Activated CD8-positive, alpha-beta memory T cell treated with anti-CD3 and anti-CD28 coated beads for 4 hours (primary cell): ENCODE data around the gene KRABD2.
A peak's percentile ranks its signal among the peaks of the same experiment; 100 is the strongest.
"Not testable (repeated sequence)": the region's sequence is repeated elsewhere in the genome, so short reads cannot be mapped to it uniquely, and the experiment has no call there.

Experiments
- DNase-seq, 2 donors: peaks; one replicate each; pipeline ENCODE4 v3.0.0-alpha.2; 2020; ENCODE audit warnings: low read depth in 2 of 2

KRABD2 gene

DNA sequence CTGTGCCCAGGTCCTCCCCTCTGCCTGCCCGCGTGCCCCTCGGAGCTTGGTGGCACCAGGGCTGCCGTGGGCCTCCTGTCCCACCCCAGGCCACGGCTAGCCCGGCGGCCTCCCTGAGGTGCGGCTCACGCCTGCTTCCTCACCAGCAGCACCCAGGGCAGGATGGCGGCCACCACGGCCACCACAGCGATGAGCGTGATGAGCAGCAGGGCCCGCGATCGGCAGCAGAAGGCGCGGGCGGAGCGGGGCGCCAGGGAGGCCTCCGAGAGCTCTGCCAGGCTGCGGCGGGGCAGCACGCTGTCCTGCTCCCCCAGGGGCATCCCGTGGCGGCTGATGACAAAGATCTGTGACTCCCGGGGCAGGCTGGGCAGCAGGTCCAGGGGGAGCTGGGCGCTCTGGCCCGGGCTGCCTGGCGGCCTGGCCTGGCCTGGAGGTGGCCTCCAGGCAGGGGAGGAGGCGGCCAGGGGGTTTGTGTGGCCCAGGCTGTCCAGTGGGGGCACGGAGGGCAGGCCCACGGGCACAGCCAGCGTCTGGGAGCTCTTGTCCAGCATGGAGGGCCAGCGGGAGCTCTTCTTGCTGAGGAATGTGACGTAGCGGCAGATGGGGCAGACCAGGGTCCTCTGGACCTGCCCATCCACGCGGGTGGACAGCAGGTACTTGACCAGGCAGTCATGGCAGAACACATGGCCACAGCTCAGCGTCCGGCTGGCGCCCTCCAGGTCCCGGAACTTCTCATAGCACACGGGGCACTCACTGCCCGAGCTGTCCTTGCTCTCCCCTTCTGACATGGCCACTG, 16.4 kb upstream of the KRABD2 start:
- no peak for DNase-seq

DNA sequence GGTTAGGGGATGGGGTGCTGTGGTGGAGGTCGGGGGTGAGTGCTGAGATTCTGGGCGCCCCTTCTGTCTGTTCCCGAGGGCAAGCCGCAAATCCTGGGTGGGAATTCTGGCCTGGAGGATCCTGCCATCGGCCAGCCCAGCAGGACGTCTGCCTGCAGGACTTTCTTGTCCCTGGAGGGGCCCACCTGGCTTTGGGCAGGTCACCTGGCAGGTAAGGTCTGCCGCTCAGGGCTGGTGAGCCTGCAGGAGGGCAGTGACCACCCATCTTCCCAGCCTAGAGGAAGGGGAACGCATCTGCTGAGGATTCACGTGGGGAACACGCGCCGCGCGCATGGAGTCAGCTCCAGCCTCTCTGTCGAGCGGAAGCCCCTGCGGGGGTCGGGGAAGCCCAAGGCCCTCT, 15.8 kb upstream of the KRABD2 start:
- DNase-seq, result no peak

DNA sequence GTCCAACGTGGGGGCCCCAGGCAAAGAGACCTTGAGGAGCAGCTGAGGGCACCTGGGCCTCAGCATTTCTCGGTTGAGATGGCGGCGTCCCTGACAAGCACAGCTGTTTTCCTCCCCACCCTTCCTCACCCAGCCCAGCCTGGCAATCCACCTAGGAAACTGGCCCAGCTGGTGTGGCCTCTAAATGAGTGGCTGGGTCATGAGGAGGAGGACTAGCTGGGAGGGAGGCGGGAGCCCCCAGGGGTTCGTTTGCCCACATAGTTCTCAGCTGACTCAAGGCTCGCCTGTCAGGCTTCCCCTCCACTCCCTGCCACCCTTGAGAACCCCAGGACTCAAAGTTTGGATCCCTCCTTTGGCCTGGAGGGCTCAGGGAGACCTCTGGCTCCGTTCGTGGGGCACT, 15.2 kb upstream of the KRABD2 start:
- DNase-seq, result no peak

DNA sequence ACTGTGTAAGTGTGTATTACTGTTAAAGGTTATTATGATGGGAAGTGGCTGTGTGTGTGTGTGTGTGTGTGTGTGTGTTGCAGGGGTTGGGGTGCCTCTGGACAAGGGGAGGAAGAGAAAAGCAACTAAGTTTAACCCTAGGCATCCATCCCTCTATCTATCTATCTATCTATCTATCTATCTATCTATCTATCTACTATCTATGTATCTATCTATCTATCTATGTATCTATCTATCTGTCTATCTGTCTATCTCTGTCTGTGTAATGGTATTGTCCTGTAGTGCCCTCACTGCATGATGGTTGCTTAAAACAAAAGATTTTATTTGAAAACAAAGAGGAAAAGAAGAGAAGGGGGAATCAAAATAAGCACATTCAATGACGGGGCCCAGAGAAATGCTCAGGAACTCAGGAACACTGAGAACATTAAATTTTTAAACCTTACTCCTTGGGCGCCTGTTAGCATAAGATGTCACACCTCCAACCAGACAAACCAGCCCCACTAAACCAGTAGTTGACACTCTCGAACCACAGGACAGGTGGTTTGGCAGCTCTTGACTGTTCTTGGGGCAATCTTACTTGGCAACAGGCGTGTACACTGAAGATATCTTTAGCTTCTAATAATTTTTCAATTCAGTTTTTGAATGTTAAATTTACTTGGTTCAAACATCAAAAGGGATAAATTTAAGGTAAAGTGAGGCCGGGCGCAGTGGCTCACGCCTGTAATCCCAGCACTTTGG, 11.6 kb upstream of the KRABD2 start:
- DNase-seq, result no peak

DNA sequence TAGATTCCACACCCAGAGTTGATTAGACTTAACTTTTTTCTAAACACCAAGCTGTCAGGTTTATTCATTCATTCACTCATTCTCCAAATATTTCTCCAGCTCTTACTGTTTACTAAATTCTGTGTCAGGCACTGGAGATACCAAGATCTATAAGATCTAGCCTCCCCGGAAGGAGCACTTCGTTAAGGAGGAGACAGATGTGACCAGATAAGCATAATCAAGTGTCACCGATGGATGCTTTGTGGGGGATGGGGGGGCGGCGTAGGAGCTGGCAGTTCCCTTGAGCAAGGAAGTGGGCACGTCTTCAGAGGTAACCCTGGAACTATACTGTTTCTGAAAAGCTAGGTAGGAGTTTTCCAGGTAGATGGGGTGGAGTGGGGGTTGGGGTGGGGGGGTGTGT, 10.3 kb upstream of the KRABD2 start:
- no peak for DNase-seq

DNA sequence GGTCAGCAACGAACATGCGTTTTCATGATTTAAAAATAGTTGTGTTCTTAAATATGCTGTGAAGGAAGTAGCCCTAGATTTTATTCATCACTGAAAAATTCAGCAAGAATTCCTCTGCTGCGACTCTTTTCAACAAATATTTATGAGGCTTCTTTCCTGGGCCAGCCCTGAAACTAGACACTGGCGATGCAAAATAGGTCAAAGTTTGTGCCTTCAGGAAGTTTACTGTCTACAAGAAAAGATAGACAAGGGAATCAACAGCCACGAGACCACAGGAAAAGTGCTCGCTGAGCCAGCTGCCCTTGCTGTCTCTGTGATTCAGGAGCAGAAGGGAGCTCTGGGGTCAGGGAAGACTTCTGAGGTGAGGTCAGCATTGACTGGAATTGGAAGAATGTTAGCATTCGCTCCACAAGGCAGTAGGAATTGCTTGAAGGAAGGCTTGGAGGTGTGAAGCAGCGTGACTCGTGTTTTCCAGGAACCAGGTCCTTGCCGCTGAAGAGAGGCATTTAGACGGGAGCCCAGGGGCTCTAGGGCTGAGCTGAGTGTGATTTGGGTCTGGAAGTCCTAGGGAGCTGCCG, 8.4 kb upstream of the KRABD2 start:
- no peak for DNase-seq

DNA sequence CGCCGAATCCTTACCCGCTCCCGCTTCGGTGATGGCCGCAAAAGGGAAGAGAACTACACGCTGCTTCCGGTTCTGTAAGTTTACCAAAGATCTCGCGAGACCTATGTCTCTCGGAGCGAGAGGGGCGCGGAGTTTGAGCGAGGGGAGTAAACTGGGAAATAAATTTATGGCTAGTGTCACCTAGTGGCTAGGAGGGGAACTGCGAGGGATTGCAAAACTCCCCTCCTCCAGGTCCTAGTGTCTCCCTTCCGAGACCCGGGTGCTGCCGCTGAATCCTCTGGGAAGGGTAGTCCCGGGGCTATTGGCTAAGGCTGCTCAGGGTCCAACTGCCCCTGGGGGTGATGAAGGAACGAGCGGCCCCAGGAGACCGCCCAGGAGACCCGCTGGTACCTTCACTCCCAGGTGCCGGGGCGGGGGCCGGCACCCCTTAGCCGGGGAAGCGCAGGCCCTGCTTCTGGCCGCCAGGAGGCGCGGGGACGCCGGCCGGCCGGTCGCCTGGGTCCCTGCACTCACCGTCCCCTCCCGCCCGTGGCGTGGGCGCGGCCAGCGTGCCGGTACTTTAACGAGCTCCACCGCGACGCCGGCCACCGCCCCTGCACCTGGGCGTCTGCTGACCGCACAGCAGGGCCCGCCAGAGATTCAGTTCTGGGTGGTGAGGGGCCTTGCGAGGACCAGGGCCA, 6.8 kb upstream of the KRABD2 start, which contains the start of gene RPL26:
TSS of gene RPL26 (minus strand) at position 51 of the 680 bp plus-strand sequence. CDS start 883 bp downstream, outside the sequence.
- DNase-seq, result peak; percentile 87 to 94

DNA sequence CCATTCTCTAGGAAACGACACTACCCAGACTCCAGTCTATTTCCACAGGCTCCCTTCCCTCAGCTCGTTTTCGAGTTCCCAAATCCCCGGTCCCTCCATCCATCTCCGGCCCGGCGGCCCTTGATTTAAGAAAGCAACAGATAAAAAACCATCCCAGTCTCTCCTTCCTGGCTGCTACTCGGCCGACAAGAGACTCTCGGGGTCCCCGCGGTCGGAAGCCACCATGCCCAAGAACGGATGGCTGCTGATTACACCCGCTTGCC, 6.3 kb upstream of the KRABD2 start:
- DNase-seq, result no peak

DNA sequence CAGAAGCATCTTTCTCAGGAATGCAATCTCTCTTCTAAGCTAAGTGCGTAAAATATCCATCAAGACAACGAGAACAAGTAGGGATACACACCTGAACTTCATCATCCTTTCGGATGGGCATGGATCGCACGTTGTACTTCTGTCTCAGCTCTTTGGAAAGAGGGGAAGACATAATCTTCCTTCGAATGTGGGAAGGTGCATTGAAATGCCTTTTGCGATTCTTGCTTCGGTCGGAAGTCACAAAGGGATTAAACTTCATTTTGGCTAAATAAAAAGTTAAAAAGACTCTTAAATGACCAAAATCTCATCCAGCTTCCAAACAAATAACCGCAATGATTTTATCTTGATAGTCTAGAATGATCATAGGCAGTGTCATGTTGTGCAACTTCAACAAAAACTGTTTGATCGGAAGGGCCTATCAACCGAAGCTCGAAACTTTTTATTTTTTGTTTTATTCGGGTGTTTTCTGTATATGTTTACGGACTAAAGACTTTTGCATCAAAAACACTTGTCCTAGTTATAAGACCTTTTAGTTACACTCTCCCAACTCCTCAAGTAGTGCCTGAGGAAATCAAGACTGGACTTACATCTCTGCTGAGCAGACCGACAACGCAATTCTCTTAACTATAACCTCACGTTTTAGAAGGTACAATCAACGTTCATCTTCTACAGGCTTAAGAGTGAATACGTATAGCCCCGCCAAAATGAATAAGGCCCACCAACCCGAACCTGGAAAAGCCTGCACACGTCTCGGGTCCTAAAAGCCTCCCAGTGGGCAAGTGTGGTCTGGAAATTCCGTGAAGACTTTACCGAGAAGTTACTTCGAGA, 5.8 kb upstream of the KRABD2 start:
- DNase-seq, result no peak

DNA sequence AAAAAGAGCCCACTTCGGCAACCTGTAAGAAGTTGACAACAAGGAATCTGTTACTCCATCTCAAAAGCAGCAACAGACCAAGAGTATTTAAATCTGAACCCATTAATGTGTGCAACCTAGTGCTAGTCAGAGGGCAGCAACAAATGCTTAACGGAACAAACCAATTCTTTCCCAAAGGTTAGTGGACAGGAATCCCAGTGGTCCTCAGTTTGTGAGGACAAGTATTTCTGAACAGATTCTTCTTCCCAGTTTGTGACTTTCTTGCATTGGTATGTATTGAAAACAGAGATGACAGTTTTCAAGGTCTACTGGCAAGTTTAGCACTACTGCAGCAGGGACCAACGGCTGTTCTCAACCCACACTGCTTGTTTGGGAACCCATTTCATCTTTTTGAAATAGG, 3.5 kb upstream of the KRABD2 start:
- no peak for DNase-seq

DNA sequence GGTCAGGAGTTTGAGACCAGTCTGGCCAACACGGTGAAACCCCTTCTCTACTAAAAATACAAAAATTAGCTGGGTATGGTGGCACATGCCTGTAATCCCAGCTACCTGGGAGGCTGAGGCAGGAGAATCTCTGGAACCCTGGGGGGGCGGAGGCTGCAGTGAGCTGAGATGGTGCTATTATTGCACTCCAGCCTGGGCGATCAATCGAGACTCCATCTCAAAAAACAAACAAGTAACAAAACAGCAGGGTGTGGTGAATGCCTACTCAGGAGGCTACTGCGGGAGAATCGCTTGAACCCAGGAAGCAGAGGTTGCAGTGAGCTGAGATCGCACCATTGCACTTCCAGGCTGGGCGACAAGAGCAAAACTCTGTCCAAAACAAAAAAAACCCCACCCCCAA, 1.6 kb upstream of the KRABD2 start:
- DNase-seq, result not testable (repeated sequence)

DNA sequence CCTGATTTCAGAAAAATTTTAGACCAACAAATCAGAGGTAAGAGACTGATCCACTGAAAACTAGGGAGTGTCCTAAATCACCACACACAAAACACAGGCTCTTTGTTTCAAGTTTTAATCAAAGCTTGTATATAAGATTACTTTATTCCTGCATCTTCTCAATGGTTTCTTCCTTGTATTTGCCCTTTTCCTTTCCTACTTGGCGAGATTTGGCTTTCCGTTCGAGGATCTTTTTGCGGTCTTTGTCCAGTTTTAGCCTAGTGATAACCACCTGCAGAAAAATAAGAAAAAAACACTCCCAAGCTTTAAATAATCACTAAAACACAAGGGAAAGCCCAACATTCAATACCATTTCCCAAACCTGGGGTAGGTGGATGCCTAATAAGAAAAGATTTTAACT, 918 bp upstream of the KRABD2 start:
- DNase-seq, result no peak

DNA sequence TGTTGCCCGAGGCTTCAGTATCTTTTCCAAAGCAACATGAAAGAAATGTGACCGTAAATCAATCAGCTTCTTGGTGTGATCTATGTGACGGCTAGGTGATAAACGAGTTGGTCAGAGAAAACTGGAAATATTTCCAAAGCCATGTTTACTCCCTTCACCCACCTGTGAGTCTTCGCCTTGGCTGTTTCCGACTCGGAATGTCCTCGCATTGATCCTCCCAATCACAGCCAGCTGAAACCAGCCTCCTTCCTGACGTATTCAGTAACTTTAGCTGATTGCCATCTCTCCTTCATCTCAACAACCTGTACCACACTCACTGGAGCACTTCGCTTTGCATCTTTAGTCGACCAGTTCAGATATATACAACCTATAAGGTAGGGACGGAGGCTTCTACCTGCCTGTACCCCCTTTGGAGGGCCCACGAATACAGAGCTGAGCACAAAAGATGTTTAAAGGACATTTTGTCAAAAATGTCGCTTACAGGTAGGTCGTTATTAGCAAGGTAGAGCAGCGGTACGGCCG, 705 bp downstream of the KRABD2 start:
- no peak for DNase-seq

DNA sequence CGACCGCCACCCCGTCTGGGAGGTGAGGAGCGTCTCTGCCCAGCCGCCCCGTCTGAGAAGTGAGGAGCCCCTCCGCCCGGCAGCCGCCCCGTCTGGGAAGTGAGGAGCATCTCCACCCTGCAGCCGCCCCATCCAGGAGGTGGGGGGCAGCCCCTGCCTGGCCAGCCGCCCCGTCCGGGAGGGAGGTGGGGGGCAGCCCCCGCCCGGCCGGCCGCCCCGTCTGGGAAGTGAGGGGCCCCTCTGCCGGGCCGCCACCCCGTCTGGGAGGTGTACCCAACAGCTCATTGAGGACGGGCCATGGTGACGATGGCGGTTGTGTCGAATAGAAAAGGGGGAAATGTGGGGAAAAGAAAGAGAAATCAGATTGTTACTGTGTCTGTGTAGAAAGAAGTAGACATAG, 2.6 kb downstream of the KRABD2 start:
- DNase-seq, result not testable (repeated sequence)

DNA sequence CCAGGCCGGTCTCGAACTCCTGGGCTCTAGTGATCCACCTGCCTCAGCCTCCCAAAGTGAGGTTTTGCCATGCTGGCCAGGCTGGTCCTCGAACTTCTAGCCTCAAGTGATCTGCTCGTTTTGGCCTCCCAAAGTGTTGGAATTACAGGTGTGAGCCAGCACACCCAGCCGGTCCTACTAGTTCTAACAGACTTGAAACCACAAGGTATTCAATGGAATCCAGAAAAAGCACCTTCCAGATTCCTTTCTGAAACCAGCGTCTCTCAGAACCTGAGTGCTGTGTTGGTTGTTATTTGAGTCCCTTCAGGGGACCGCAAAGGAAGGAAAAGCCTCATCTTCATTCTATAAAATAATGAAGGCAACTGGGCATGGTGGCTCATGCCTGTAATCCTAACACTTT, 4.1 kb downstream of the KRABD2 start:
- no peak for DNase-seq

DNA sequence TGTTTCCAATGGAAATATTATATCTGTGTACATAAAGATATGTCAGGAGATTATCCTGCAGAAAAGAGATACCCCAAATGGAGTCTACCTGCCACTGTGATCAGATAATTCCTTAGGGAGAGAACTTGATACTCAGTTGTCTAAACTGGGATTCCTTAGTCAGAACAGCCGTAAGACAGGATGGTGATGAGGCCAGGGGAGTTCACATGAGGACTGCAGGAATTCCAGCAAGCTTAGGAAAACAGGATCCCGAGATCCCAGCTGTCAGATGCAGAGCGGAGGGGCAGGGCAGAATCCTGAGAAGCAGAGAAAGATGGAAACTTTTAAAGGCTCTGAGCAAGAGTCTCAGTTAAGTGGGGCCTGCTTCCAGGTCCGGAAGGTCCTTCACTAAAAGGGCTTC, 4.7 kb downstream of the KRABD2 start:
- no peak for DNase-seq

DNA sequence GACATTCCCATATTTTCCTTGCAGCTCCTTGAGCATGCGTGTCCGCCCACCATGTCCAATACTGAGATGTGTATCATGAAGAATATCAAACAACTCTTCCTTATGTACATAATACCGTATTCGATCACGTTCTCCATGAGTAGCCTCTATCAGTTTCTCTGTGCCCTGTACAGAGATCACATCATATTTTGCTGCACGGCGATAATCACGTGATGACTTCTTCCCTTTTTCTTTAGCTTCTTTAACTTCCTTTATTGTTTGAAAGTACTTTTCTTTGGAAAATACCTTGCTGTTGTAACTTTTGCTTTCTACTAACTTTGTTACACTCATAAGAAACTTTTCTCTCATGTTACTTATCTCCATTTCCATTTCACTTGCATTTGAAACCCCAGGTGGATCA, 6.6 kb downstream of the KRABD2 start:
- no peak for DNase-seq

DNA sequence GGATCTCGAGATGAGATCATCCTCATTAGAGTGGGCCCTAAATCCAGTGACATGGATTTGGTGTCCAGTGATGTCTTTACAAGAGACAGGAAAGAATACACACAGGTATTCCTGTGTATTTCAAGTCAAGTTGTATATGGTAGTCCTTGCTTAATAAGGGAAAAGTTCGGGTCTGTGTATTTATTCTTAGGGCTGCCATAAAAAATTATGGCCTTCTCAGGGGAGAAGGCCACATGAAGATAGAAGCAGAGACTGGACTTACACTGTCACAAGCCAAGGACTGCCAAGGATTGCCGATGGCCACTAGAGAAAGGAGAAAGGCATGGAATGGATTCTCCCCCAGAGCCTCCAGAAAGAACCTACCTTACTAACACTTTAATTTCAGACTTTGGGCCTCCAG, 8.3 kb downstream of the KRABD2 start:
- DNase-seq, result no peak

DNA sequence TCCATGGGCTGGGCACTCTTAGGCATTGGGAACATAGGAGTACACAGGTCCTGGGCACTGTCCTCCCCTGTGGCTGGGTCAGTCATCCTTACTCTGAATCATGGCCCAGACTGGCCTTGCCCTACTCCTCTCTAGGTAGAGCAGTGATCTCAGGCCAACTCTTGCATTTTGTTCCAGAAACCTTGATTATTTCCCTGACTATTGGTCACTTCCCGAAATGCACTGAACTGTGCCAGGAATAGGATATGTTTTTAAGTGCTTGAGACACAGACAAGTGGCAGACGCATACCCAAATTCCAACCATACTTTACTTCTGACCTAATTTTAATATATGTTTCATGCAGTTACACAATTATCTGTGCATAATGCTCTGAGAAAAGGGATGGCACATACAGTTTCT, 10.3 kb downstream of the KRABD2 start:
- no peak for DNase-seq

DNA sequence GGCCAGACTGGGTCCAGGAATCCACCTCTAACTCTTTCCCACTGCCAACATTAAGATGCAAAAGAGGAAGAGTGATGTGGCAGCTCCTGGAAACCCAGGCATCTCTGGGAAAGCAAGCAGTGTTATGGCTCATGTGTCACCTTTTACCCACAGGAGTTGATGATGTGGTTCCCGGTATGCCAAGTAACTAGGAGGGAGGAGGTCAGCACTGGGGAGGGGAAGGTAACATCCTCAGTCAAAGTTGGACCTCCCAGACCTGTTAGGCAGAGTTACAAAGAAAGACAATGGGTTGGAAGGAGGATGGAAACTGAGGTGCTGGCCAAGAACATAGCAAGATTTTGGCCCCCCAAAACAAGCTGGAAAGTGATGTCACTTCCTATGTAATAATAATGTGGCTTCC, 11.4 kb downstream of the KRABD2 start:
- DNase-seq, result no peak

DNA sequence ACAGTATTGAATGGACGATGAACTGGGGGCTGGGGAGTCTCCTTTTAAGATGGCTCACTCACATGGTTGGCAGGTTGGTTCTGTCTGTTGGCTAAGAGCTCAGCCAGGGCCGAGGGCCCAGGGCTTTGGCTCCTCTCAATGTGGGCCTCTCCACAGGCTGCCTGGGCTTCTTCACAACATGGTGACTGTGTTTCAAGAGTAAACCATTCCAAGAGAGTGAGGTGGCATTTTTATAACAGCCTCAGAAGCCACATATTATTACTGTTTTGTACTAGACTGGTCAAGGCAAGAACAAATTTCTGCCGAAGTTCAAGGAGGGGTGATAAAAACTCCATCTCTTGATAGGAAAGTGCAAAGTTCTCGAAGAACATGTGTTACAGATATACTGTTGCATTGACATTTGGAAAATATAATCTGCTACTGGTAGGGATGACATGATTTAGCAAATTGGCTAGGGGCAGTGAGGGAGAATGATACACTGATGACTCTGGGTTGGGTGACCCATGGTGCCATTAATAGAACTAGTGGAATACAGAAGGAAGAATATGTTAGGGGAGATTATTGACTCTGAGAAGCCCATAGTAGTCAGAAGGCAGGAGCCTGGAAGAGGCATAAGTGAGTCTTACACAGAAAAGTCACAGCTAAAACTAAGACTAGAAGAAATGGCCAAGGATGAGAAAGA, 13.7 kb downstream of the KRABD2 start:
- DNase-seq, result no peak
